A673 (cell line): ENCODE results near the gene IQCK. TPM values are rescaled to one million over a fixed set of nuclear protein-coding genes. Genes with fewer than 3 reads are reported as not detected.

Experiments used
- BruUV-seq: library from RNA; stranded (reverse); fragments of 400-500 nt; replicated peaks from 2 replicates; lab custom pipeline; 2021; lab: Mats Ljungman, UMichigan
- CTCF ChIA-PET: fragments of 300-600 bp; sonication (Branson Sonifier 250); formaldehyde crosslinking; loops from one replicate; lab custom pipeline; 2022; ENCODE audit warnings: antibody characterized with exemption; lab: Charles Lee
- POLR2A ChIA-PET: fragments of 300-600 bp; sonication (Branson Sonifier 250); formaldehyde crosslinking; loops from one replicate; lab custom pipeline; 2022; ENCODE audit warnings: antibody characterized with exemption; ENCODE audit not compliant: low non-redundant PET; lab: Charles Lee
- DNase-seq: peaks from one replicate; pipeline ENCODE4 v3.0.0-alpha.2; 2015; ENCODE audit warnings: low spot score
- H3K27ac ChIP-seq: fragments of 200-600 bp; sonication (generic); 2 replicates; pipeline ENCODE4 v1.5.1; 2016; ENCODE audit warnings: mixed run types, low read depth, mild to moderate bottlenecking, mixed read lengths, antibody characterized with exemption, low read length; ENCODE audit not compliant: poor library complexity, severe bottlenecking
- H3K27me3 ChIP-seq: fragments of 200-600 bp; sonication (generic); replicated peaks from 2 replicates; pipeline ENCODE4 v1.6.1; 2017; ENCODE audit warnings: mixed run types, low read depth, mild to moderate bottlenecking, mixed read lengths, antibody characterized with exemption, low read length; ENCODE audit not compliant: insufficient read depth, poor library complexity
- H3K36me3 ChIP-seq: fragments of 200-600 bp; sonication (generic); 2 replicates; pipeline ENCODE4 v1.6.1; 2016; ENCODE audit warnings: mixed run types, mild to moderate bottlenecking, mixed read lengths, antibody characterized with exemption, low read length; ENCODE audit not compliant: insufficient read depth, poor library complexity, severe bottlenecking
- H3K4me1 ChIP-seq: fragments of 200-600 bp; sonication (generic); 2 replicates; pipeline ENCODE4 v1.6.1; 2017; ENCODE audit warnings: mixed run types, mild to moderate bottlenecking, mixed read lengths, antibody characterized with exemption, low read length; ENCODE audit not compliant: insufficient read depth, poor library complexity, severe bottlenecking
- H3K4me3 ChIP-seq: fragments of 200-600 bp; sonication (generic); 2 replicates; pipeline ENCODE4 v1.5.1; 2016; ENCODE audit warnings: low read depth, mixed run types, mild to moderate bottlenecking, mixed read lengths, low read length; ENCODE audit not compliant: poor library complexity, severe bottlenecking
- H3K9me3 ChIP-seq: fragments of 200-600 bp; sonication (generic); 2 replicates; pipeline ENCODE4 v1.6.1; 2016; ENCODE audit warnings: mixed run types, low read depth, mild to moderate bottlenecking, mixed read lengths, antibody characterized with exemption, low read length; ENCODE audit not compliant: poor library complexity, severe bottlenecking
- EZH2 ChIP-seq: fragments of 200-600 bp; sonication (generic); IDR thresholded peaks from 2 replicates; pipeline ENCODE4 v1.6.1; 2017; ENCODE audit warnings: borderline replicate concordance, low read depth, mild to moderate bottlenecking, mixed read lengths, antibody characterized with exemption, low read length; ENCODE audit not compliant: poor library complexity, severe bottlenecking
- intact Hi-C: fragments of 100-400 bp; cut with micrococcal nuclease; formaldehyde crosslinking; loops from one replicate; pipeline ENCODE4 v1.10.0; 2022; ENCODE audit not compliant: unreplicated experiment
- total RNA-seq: library from RNA; stranded (reverse); gene quantifications from 2 replicates; pipeline ENCODE4 v1.2.3, GENCODE V29; 2021
- TF ChIP-seq, protein P1 (sequence below): fragments of 300-800, 200-600 bp; sonication (generic); conservative IDR thresholded peaks from 2 replicates; pipeline ENCODE4 v1.5.1; 2017; ENCODE audit warnings: low read depth, mild to moderate bottlenecking, antibody characterized with exemption, low read length, moderate library complexity, mixed read lengths

The IQCK gene
- total RNA-seq, 1 experiment from 2014 or later = 11.2 TPM

DNA sequence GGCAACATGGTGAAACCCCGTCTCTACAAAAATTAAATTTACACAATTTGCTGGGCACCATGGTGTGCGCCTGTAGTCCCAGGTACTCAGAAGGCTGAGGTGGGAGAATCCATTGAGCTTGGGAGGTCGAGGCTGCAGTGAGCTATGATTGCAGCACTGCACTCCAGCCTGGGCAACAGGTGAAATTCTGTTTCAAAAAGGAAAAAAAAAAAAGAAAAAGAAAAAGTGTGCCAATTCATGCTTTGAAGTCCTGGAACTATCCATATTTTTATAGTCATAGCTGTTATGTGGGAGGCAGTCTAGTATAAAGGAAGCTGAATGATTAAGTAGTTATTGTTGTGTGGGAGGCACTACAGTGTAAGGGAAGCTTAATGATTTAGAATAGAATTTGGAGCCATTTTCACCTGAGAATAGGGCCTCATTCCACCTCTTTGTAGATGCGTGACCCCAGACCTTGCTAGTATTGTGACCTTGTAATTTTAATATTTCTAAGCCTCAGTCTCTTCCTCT lies 31.6 kb downstream of the IQCK start:
- H3K27me3 ChIP-seq = no peaks in the 10 kb centered on the region
- H3K27ac ChIP-seq = no peak overlapping the region
- no peaks in the 10 kb centered on the region for H3K36me3 ChIP-seq
- no peak for TF ChIP-seq EZH2
- TF ChIP-seq, protein P1, sequence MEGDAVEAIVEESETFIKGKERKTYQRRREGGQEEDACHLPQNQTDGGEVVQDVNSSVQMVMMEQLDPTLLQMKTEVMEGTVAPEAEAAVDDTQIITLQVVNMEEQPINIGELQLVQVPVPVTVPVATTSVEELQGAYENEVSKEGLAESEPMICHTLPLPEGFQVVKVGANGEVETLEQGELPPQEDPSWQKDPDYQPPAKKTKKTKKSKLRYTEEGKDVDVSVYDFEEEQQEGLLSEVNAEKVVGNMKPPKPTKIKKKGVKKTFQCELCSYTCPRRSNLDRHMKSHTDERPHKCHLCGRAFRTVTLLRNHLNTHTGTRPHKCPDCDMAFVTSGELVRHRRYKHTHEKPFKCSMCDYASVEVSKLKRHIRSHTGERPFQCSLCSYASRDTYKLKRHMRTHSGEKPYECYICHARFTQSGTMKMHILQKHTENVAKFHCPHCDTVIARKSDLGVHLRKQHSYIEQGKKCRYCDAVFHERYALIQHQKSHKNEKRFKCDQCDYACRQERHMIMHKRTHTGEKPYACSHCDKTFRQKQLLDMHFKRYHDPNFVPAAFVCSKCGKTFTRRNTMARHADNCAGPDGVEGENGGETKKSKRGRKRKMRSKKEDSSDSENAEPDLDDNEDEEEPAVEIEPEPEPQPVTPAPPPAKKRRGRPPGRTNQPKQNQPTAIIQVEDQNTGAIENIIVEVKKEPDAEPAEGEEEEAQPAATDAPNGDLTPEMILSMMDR = no peak
- ChIA-PET POLR2A (no interaction called here), CTCF (no interaction called here)
- peaks cover 9% of the 10 kb centered on the region for H3K4me1 ChIP-seq
- no peaks in the 10 kb centered on the region for H3K9me3 ChIP-seq
- no peak overlapping the region for H3K4me3 ChIP-seq
- intact Hi-C loops = no loop called here
- no peak for DNase-seq
- BruUV-seq = no TSS peak

DNA sequence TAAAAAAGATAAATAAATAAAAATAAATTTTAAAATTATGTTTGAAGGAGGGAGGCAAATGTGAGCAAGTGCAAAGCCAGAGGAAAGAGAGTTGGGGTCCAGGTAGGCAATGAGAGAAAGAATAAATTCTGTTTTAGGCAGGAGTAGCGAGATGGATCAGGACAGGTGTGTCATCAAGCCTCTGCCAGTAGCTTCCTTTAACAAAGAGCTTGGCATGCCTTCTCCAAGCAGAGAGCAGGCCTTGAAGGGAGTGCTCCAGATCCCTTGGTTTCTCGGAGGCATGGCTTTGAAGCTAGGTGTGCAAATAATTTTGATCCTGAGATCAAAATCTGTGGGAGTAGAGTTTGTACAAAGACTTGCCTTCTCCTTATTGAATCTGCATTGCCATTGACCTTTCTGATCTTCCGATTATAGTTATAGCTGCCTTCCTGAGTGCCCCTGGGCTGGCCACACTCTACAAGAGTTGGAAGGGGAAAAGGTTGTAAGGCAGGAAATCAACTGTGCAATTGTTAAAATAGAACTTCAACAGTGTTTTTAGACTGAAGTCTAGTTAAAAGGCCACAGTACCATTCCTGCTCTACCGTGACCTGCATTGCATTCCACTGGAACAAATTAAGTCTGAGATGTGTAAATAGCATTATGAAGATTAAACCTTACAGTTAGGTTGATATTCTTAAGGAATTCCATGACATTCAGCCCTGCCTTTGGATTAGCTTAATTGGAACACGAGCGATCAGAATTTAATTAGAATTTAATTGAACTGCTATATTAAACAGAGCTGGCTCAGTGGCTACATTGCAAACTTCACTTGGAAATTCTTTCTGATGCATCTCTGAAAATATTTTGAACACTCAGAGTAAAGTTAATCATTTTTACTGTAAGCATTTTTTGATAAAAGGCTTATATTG lies 33.7 kb downstream of the IQCK start:
- ChIA-PET CTCF (no interaction called here), POLR2A (no interaction called here)
- Histone ChIP-seq H3K36me3 (no peaks in the 10 kb centered on the region), H3K27me3 (no peaks in the 10 kb centered on the region), H3K4me1 (peaks cover 9% of the 10 kb centered on the region), H3K4me3 (no peak overlapping the region), H3K9me3 (no peaks in the 10 kb centered on the region), H3K27ac (no peak overlapping the region)
- BruUV-seq = no TSS peak
- DNase-seq = no peak
- TF ChIP-seq, protein P1 = no peak
- TF ChIP-seq EZH2 = no peak
- intact Hi-C loops = no loop called here

DNA sequence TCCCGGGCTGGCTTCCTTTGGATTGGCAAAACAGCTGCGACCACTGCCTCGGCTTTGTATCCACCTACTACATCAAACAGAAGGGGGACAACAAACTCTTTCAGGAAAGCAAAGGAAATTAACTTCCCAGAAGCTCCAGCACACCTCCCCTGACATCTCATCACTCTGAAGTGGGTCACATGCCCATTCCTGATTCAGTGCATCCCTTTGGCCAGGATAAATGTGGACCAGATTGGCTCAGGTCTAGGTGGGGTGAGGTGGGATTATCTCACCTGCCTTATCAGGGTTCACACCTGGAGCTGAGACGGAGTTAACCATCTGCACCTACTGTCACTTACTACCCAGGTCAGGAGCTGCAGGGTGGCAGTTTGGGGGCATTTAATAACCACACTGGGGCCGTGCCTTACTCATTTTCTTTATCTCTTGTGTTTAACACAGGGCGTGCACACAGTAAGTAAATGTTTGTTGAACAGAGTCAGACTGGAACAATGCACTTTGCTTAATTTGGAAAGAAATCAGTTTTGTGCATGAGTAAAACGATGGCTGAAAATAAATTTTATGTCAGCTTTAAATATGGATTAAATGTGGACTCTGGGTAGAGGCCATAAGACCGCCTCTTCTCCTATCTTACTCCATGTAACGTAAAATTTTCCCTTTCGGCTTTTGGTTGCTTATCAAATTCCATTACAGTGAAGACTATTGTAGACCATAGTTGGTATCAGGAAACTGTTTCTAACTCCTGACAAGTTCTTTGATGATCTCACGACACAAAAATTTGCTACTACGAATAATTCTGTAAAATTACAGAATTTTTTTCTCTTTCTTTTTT lies 36.0 kb downstream of the IQCK start:
- CTCF ChIA-PET = no interaction called here

More for the DNA sequence above, 36.0 kb downstream of the IQCK start:
- DNase-seq = no peak
- H3K27me3 ChIP-seq = no peaks in the 10 kb centered on the region
- no peak overlapping the region for H3K27ac ChIP-seq
- no TSS peak for BruUV-seq
- POLR2A ChIA-PET = no interaction called here
- H3K9me3 ChIP-seq = no peaks in the 10 kb centered on the region
- H3K36me3 ChIP-seq = no peaks in the 10 kb centered on the region
- intact Hi-C loops = no loop called here
- H3K4me1 ChIP-seq = no peaks in the 10 kb centered on the region
- H3K4me3 ChIP-seq = no peak overlapping the region
- no peak for TF ChIP-seq EZH2
- TF ChIP-seq, protein P1 = no peak
